K562 (cell line): ENCODE data around the gene SERINC5. TPM values are rescaled to one million over a fixed set of nuclear protein-coding genes. Genes with fewer than 3 reads are reported as not detected.
A peak's percentile ranks its signal among the peaks of the same experiment; 100 is the strongest.

Experiments used
- ATAC-seq: fragments of 200-7000 bp; cut with Tn5 transposase; 3 replicates; pipeline ENCODE4 v1.9.1; 2020; ENCODE audit warnings: moderate library complexity
- BruUV-seq: library from RNA; stranded (reverse); fragments of 400-500 nt; replicated peaks from 2 replicates; lab custom pipeline; 2021; lab: Mats Ljungman, UMichigan
- CTCF ChIA-PET: fragments of 300-600 bp; formaldehyde crosslinking; extraction: SDS; loops from one replicate; lab custom pipeline; 2021; ENCODE audit warnings: low intra/inter-chr PET ratio; lab: Yijun Ruan, JAX
- POLR2A ChIA-PET: fragments of 300-600, 350-650 bp; sonication (Branson Sonifier 250); formaldehyde crosslinking; extraction: SDS; loops from one replicate; lab custom pipeline; 2021; ENCODE audit warnings: antibody characterized with exemption, inconsistent platforms; lab: Yijun Ruan, JAX
- DNase-seq, 4 experiments: peaks; one replicate each; pipeline versions ENCODE4 v3.0.0 to v3.0.0-alpha.2; 2011 to 2018; ENCODE audit warnings: low spot score in 3 of 4, mixed read lengths in 3 of 4; ENCODE audit errors: extremely low read depth in 1 of 4
- FAIRE-seq: peaks from 2 replicates; lab custom pipeline; 2011; peaks lifted over from hg19 to GRCh38; lab: Jason Lieb, UNC
- H2AFZ ChIP-seq: 2 replicates; pipeline ENCODE4 v1.6.0; 2011; ENCODE audit warnings: low read depth, low read length, control low read depth, inconsistent platforms
- H3K27ac ChIP-seq: fragments of 200-600 bp; 3 replicates; pipeline ENCODE4 v1.8.0; 2011; ENCODE audit warnings: low read depth, mild to moderate bottlenecking, control low read depth, inconsistent platforms, low read length, moderate library complexity, mixed read lengths; ENCODE audit errors: extremely low read depth
- H3K27me3 ChIP-seq, 2 experiments: fragments of 300-600 bp in 1 of 2; 2 replicates in 1 of 2; 3 replicates in 1 of 2; pipeline versions ENCODE4 v1.6.0 to v1.8.0; 2011; ENCODE audit warnings: inconsistent platforms in 2 of 2, low read length in 2 of 2, mild to moderate bottlenecking in 1 of 2, mixed read lengths in 1 of 2, moderate library complexity in 1 of 2; ENCODE audit not compliant: control insufficient read depth in 2 of 2, insufficient read depth in 2 of 2
- H3K36me3 ChIP-seq: fragments of 300-600 bp; 3 replicates; pipeline ENCODE4 v1.8.0; 2011; ENCODE audit warnings: mild to moderate bottlenecking, low read length, inconsistent platforms; ENCODE audit not compliant: control insufficient read depth, insufficient read depth
- H3K4me1 ChIP-seq, 2 experiments: fragments of 200-600 bp in 1 of 2; replicated peaks in 1 of 2; 2 replicates in 1 of 2; 3 replicates in 1 of 2; pipeline versions ENCODE4 v1.5.1 to v1.8.0; 2011; ENCODE audit warnings: inconsistent platforms in 2 of 2, low read length in 2 of 2, mild to moderate bottlenecking in 1 of 2, mixed read lengths in 1 of 2, moderate library complexity in 1 of 2; ENCODE audit not compliant: control insufficient read depth in 2 of 2, insufficient read depth in 2 of 2
- H3K4me2 ChIP-seq: 2 replicates; pipeline ENCODE4 v1.6.1; 2011; ENCODE audit warnings: low read length, control low read depth, inconsistent platforms, mixed read lengths; ENCODE audit not compliant: insufficient read depth
- H3K4me3 ChIP-seq: fragments of 200-600 bp; sonication (generic), shearing (Covaris generic); 2 replicates; pipeline ENCODE4 v1.5.1; 2016; ENCODE audit warnings: control low read depth, inconsistent platforms
- H3K79me2 ChIP-seq: fragments of 200-600 bp; 3 replicates; pipeline ENCODE4 v1.8.0; 2011; ENCODE audit warnings: low read length, inconsistent platforms; ENCODE audit not compliant: control insufficient read depth, insufficient read depth
- H3K9ac ChIP-seq, 2 experiments: 2 replicates each; pipeline versions ENCODE4 v1.6.0 to v1.6.1; 2011; ENCODE audit warnings: low read depth in 2 of 2, low read length in 2 of 2, control low read depth in 1 of 2, inconsistent platforms in 1 of 2, mild to moderate bottlenecking in 1 of 2, mixed read lengths in 1 of 2; ENCODE audit not compliant: insufficient read depth in 1 of 2
- H3K9me1 ChIP-seq: one replicate; pipeline ENCODE4 v1.6.0; 2011; ENCODE audit warnings: inconsistent platforms, mild to moderate bottlenecking, low read length, moderate library complexity; ENCODE audit not compliant: control insufficient read depth, insufficient read depth
- H3K9me3 ChIP-seq: replicated peaks from 2 replicates; pipeline ENCODE4 v1.5.1; 2011; ENCODE audit warnings: low read depth, low read length, inconsistent platforms; ENCODE audit not compliant: control insufficient read depth, insufficient read depth
- H4K20me1 ChIP-seq: replicated peaks from 2 replicates; pipeline ENCODE4 v1.6.1; 2011; ENCODE audit warnings: low read length, inconsistent platforms, mixed read lengths; ENCODE audit not compliant: control insufficient read depth, insufficient read depth
- FUS ChIP-seq: fragments of 200-400 bp; formaldehyde crosslinking; optimal IDR thresholded peaks from 2 replicates; pipeline ENCODE3; 2017; ENCODE audit warnings: low read depth, low read length
- RBM15 ChIP-seq: fragments of 200-400 bp; formaldehyde crosslinking; IDR thresholded peaks from 2 replicates; pipeline ENCODE4 v1.6.1; 2018; ENCODE audit warnings: mild to moderate bottlenecking, low read length, moderate library complexity; ENCODE audit not compliant: insufficient read depth
- RBM25 ChIP-seq: fragments of 200-400 bp; formaldehyde crosslinking; IDR thresholded peaks from 2 replicates; pipeline ENCODE4 v1.6.1; 2018; ENCODE audit warnings: low read length, low read depth, moderate library complexity; ENCODE audit not compliant: severe bottlenecking
- ZNF316 ChIP-seq: fragments of 450-650 bp; IDR thresholded peaks from 2 replicates; pipeline ENCODE4 v1.6.1; 2016
- ZNF444 ChIP-seq: fragments of 250-450 bp; sonication (Bioruptor Pico); IDR thresholded peaks from 2 replicates; pipeline ENCODE4 v1.4.0; 2020; ENCODE audit warnings: mild to moderate bottlenecking, moderate library complexity
- ZNF79 ChIP-seq: fragments of 250-450 bp; sonication (Bioruptor Pico); IDR thresholded peaks from 2 replicates; pipeline ENCODE4 v1.4.0; 2020; ENCODE audit warnings: low read depth, mild to moderate bottlenecking, moderate library complexity
- in situ Hi-C: fragments of 300-500 bp; cut with MboI; formaldehyde crosslinking; loops from 4 replicates; pipeline ENCODE4 v1.15.0; 2018; ENCODE audit warnings: inconsistent platforms, mixed read lengths
- intact Hi-C: fragments of 100-400 bp; cut with micrococcal nuclease; formaldehyde crosslinking; loops from 2 replicates; pipeline ENCODE4 v1.14.2; 2022
- polyA plus RNA-seq, 8 experiments: library from polyadenylated mRNA; depleted of rRNA in 4 of 8; stranded (reverse) in 5 of 8; unstranded in 3 of 8; fragments of >200 nt; fragmentation: Nextera tagmentation in 2 of 8; fragmentation: Illumina TruSeq in 1 of 8; extraction: Ambion mirVana in 2 of 8; extraction: Trizol in 1 of 8; gene quantifications; 2 replicates each; pipeline versions ENCODE4 v1.2.1 to v1.2.3, GENCODE V29; 2011 to 2014; ENCODE audit warnings: inconsistent platforms in 1 of 8, missing spikeins in 1 of 8
- total RNA-seq, 7 experiments: library from RNA; depleted of rRNA in 6 of 7; stranded (reverse); fragments of >200 nt in 6 of 7; fragmentation: Illumina TruSeq in 2 of 7; extraction: Trizol in 2 of 7; gene quantifications; 2 replicates each; pipeline versions ENCODE4 v1.2.1 to v1.2.3, GENCODE V29; 2011 to 2021; ENCODE audit warnings: low replicate concordance in 1 of 7

The SERINC5 gene
- total and polyA plus RNA-seq, 9 of the 15 experiments (the other 6 are each of a cell fraction or from before 2014, with no cell fraction given) = 1.4 to 7.9 (median 3.7) TPM

DNA sequence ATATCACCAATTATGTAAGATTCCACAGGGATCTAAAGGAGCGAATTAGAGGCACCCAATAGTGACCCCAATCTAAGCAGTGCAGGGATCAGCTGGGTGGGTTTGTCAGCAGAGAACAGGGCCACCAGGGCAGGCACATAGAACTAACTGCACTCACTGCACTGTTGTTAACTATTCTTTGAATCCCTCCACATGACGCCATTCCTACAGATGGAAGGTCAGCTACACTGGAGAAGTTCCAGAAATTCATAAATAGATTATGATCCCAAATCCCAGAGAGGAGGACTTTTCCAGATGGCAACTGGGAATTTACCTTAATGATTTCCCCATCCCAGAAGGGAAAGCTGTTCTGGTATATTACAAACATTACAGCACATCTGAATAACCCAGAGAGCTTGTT lies 136.5 kb downstream of the SERINC5 start (continued):
- TF ChIP-seq FUS = no peak
- no peak for TF ChIP-seq RBM15
- no peak for TF ChIP-seq ZNF316

- Histone ChIP-seq H3K4me1 (no peaks in the 10 kb centered on the region), H3K9me1 (no peaks in the 10 kb centered on the region), H3K4me2 (no peak overlapping the region), H3K36me3 (no peaks in the 10 kb centered on the region), H3K9ac (no peak overlapping the region), H2AFZ (no peak overlapping the region), H3K27me3 (peaks cover 0 to 4% of the 10 kb centered on the region in 2 experiments; a peak in 1 of 5 replicates), H4K20me1 (no peaks in the 10 kb centered on the region), H3K27ac (no peak overlapping the region), H3K79me2 (no peaks in the 10 kb centered on the region), H3K4me3 (no peak overlapping the region), H3K9me3 (peaks cover 3% of the 10 kb centered on the region)
- no TSS peak for BruUV-seq
- POLR2A ChIA-PET = no interaction called here
- ATAC-seq (no peak), DNase-seq (no peak), FAIRE-seq (no peak)
- CTCF ChIA-PET = no interaction called here
- TF ChIP-seq ZNF444 (CRISPR knock-in tag) = no peak
- no peak for TF ChIP-seq ZNF79
- TF ChIP-seq RBM25 = peak; percentile 62
- intact Hi-C loops (no loop called here), in situ Hi-C loops (loop anchor here (25.0 kb wide), 1 partner anchor 1070 kb away; no protein-coding TSS in a partner anchor)
Measured at GRCh38 chr5:80117446-80117845, 138.4 kb downstream of the SERINC5 start.
